ENCODE data around the gene DUSP2.

DUSP2 gene

GRCh38 chr2:96110621-96111256 lies 34.5 kb downstream of the DUSP2 start:
- no peak overlapping the region for H4K8ac ChIP-seq (ENCODE audit: low read depth, low read length)
- no peak overlapping the region for H2BK120ac ChIP-seq (ENCODE audit: low read depth, low read length)
- no peak for DNase-seq
- no peak overlapping the region for H2BK15ac ChIP-seq (replicated peaks; ENCODE audit: low read depth)
- H3K4me1 ChIP-seq (ENCODE audit: control insufficient read depth, low read depth, low read length) = peaks cover 7% of the 10 kb centered on the region
- no peak overlapping the region for H4K5ac ChIP-seq (ENCODE audit: low read length)
- H3K36me3 ChIP-seq (ENCODE audit: control insufficient read depth, insufficient read depth, low read length) = no peaks in the 10 kb centered on the region
- H3K9ac ChIP-seq (ENCODE audit: low read length) = no peak overlapping the region
- no peaks in the 10 kb centered on the region for H3K79me2 ChIP-seq (ENCODE audit: control insufficient read depth, insufficient read depth, low read length)
- no peak overlapping the region for H3K4ac ChIP-seq (ENCODE audit: low read depth, low read length)
- H3K4me2 ChIP-seq (ENCODE audit: low read length) = no peak overlapping the region
- no peak overlapping the region for H3K56ac ChIP-seq (ENCODE audit: low read length)
- H3K27ac ChIP-seq (ENCODE audit: low read depth, low read length) = no peak overlapping the region
- no peak overlapping the region for H2BK5ac ChIP-seq (ENCODE audit: low read length)
- H3K4me3 ChIP-seq (ENCODE audit: low read length) = no peak overlapping the region
- no peak overlapping the region for H2AK5ac ChIP-seq (ENCODE audit: low read length)
- WGBS (ENCODE audit: extremely low coverage, insufficient coverage, low lambda C conversion rate) = no CpG with 5 or more reads among the region's 13 CpGs
- H3K23ac ChIP-seq (ENCODE audit: low read length) = no peak overlapping the region
- no peak overlapping the region for H3K18ac ChIP-seq (ENCODE audit: low read length)
- H3K27me3 ChIP-seq (ENCODE audit: insufficient read depth, low read length, poor library complexity) = no peaks in the 10 kb centered on the region
- H3K79me1 ChIP-seq (ENCODE audit: low read length) = no peaks in the 10 kb centered on the region

DNA sequence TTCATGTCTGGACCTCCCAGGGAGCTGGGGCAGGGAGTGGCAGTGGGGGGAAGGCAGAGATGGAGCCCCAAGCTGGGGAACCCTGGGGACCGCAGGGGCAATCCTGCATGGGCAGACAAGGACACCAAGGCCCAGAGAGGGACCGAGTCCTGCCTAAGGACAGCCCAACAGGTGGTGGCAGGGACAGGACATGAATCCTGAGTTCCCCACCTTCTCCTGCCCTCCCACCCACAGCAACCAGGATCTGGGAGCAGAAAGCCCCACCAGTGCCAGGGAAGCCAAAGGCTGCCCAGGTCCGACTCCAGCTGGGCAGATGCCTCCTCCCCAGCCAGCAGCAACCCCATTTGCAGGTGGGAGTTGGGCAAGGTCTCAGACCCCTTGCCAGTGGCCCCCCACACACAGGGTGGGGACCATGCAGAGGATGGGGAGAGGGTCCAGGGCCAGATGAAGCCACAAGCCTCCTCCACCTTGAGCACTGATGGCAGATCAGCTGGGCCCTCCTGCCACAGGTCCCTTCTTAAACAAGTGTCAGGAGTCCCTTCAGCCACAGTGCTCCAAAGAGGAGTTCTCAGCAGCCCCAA lies 35.2 kb downstream of the DUSP2 start:
- no peak overlapping the region for H3K4ac ChIP-seq (ENCODE audit: low read depth, low read length)
- DNase-seq = no peak
- no CpG with 5 or more reads among the region's 3 CpGs for WGBS (ENCODE audit: extremely low coverage, insufficient coverage, low lambda C conversion rate)

GRCh38 chr2:96109361-96109680 lies 35.9 kb downstream of the DUSP2 start:
- no peak overlapping the region for H3K23ac ChIP-seq (ENCODE audit: low read length)
- DNase-seq = no peak
- peaks cover 7% of the 10 kb centered on the region for H3K4me1 ChIP-seq (ENCODE audit: control insufficient read depth, low read depth, low read length)
- no peak overlapping the region for H3K18ac ChIP-seq (ENCODE audit: low read length)
- no peak overlapping the region for H2BK15ac ChIP-seq (replicated peaks; ENCODE audit: low read depth)
- H3K36me3 ChIP-seq (ENCODE audit: control insufficient read depth, insufficient read depth, low read length) = no peaks in the 10 kb centered on the region
- no peak overlapping the region for H2BK5ac ChIP-seq (ENCODE audit: low read length)
- H2AK5ac ChIP-seq (ENCODE audit: low read length) = no peak overlapping the region
- no peak overlapping the region for H3K4me2 ChIP-seq (ENCODE audit: low read length)
- no peak overlapping the region for H3K27ac ChIP-seq (ENCODE audit: low read depth, low read length)
- no peak overlapping the region for H4K5ac ChIP-seq (ENCODE audit: low read length)
- WGBS (ENCODE audit: extremely low coverage, insufficient coverage, low lambda C conversion rate) = no CpG with 5 or more reads among the region's 3 CpGs
- H3K4me3 ChIP-seq (ENCODE audit: low read length) = no peak overlapping the region
- H3K9ac ChIP-seq (ENCODE audit: low read length) = no peak overlapping the region
- no peaks in the 10 kb centered on the region for H3K27me3 ChIP-seq (ENCODE audit: insufficient read depth, low read length, poor library complexity)
- no peak overlapping the region for H3K56ac ChIP-seq (ENCODE audit: low read length)
- H3K4ac ChIP-seq (ENCODE audit: low read depth, low read length) = no peak overlapping the region
- H4K8ac ChIP-seq (ENCODE audit: low read depth, low read length) = no peak overlapping the region
- H3K79me1 ChIP-seq (ENCODE audit: low read length) = no peaks in the 10 kb centered on the region
- no peak overlapping the region for H2BK120ac ChIP-seq (ENCODE audit: low read depth, low read length)
- H3K79me2 ChIP-seq (ENCODE audit: control insufficient read depth, insufficient read depth, low read length) = no peaks in the 10 kb centered on the region

More for the DNA sequence above, 35.2 kb downstream of the DUSP2 start:
- H3K27me3 ChIP-seq (ENCODE audit: insufficient read depth, low read length, poor library complexity) = no peaks in the 10 kb centered on the region
- H3K18ac ChIP-seq (ENCODE audit: low read length) = no peak overlapping the region
- peaks cover 7% of the 10 kb centered on the region for H3K4me1 ChIP-seq (ENCODE audit: control insufficient read depth, low read depth, low read length)
- no peak overlapping the region for H2BK5ac ChIP-seq (ENCODE audit: low read length)
- H2AK5ac ChIP-seq (ENCODE audit: low read length) = no peak overlapping the region
- no peak overlapping the region for H3K4me2 ChIP-seq (ENCODE audit: low read length)
- no peak overlapping the region for H3K56ac ChIP-seq (ENCODE audit: low read length)
- no peak overlapping the region for H3K27ac ChIP-seq (ENCODE audit: low read depth, low read length)
- H3K9ac ChIP-seq (ENCODE audit: low read length) = no peak overlapping the region
- H3K4me3 ChIP-seq (ENCODE audit: low read length) = no peak overlapping the region
- H3K36me3 ChIP-seq (ENCODE audit: control insufficient read depth, insufficient read depth, low read length) = no peaks in the 10 kb centered on the region
- H4K8ac ChIP-seq (ENCODE audit: low read depth, low read length) = no peak overlapping the region
- no peak overlapping the region for H3K23ac ChIP-seq (ENCODE audit: low read length)
- no peaks in the 10 kb centered on the region for H3K79me1 ChIP-seq (ENCODE audit: low read length)
- H4K5ac ChIP-seq (ENCODE audit: low read length) = no peak overlapping the region
- H3K79me2 ChIP-seq (ENCODE audit: control insufficient read depth, insufficient read depth, low read length) = no peaks in the 10 kb centered on the region
- H2BK15ac ChIP-seq (replicated peaks; ENCODE audit: low read depth) = no peak overlapping the region
- H2BK120ac ChIP-seq (ENCODE audit: low read depth, low read length) = no peak overlapping the region

DNA sequence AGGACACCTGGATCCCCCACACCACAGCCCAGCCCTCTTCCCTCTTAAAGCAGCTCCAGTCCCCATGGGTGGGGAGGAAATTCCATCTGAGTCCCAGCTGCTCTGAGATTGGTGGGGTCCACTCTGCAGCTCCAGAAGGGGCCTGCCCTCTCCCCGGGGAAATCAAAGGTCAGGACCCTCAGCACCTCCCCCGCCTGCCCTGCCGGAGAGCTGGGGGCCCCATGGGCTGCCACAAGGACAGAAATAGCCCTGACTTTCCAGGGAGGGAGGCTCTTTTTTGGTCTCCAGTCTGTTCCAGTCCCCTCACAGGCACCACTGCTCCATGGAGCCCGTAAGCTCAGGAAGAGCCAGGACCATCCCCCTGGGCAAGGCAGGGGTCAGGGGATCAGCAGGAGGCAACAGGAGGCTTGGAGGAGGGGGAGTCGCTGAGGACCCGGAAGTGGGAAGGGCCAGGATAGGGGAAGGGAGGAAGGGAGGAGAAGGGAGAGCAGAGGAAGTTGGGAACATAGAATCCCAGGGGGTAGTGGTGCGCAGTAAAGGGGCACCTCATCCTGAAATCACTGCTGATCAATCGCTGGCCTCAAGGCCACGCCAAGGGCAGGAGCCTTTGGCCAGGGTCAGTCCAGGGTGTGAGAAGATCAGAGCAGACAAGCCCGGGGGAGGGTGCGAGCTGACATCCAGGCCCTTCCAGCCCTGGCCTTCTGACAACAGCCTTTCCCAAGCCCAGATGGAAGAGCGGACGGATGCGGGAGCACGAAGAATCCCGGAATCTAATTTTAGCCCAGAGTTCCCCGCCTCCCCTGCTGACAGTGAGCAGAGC lies 36.5 kb downstream of the DUSP2 start:
- Histone ChIP-seq H2BK120ac (ENCODE audit: low read depth, low read length) (no peak overlapping the region), H3K9ac (ENCODE audit: low read length) (peak overlapping the region; percentile 27), H3K4ac (ENCODE audit: low read depth, low read length) (no peak overlapping the region), H3K56ac (ENCODE audit: low read length) (peak overlapping the region; percentile 49), H3K79me2 (ENCODE audit: control insufficient read depth, insufficient read depth, low read length) (no peaks in the 10 kb centered on the region), H3K4me3 (ENCODE audit: low read length) (no peak overlapping the region), H3K23ac (ENCODE audit: low read length) (no peak overlapping the region), H2BK5ac (ENCODE audit: low read length) (no peak overlapping the region), H2BK15ac (replicated peaks; ENCODE audit: low read depth) (no peak overlapping the region), H3K4me2 (ENCODE audit: low read length) (no peak overlapping the region), H3K27ac (ENCODE audit: low read depth, low read length) (no peak overlapping the region), H3K27me3 (ENCODE audit: insufficient read depth, low read length, poor library complexity) (no peaks in the 10 kb centered on the region), H3K4me1 (ENCODE audit: control insufficient read depth, low read depth, low read length) (peaks cover 7% of the 10 kb centered on the region), H3K18ac (ENCODE audit: low read length) (peak overlapping the region; percentile 13), H4K8ac (ENCODE audit: low read depth, low read length) (no peak overlapping the region), H2AK5ac (ENCODE audit: low read length) (no peak overlapping the region), H3K36me3 (ENCODE audit: control insufficient read depth, insufficient read depth, low read length) (no peaks in the 10 kb centered on the region), H3K79me1 (ENCODE audit: low read length) (no peaks in the 10 kb centered on the region), H4K5ac (ENCODE audit: low read length) (no peak overlapping the region)
- DNase-seq = peak; percentile 63
- no CpG with 5 or more reads among the region's 17 CpGs for WGBS (ENCODE audit: extremely low coverage, insufficient coverage, low lambda C conversion rate)

GRCh38 chr2:96108151-96108540 lies 37.1 kb downstream of the DUSP2 start:
- no peak overlapping the region for H3K18ac ChIP-seq (ENCODE audit: low read length)
- peak; percentile 16 for DNase-seq
- H3K23ac ChIP-seq (ENCODE audit: low read length) = no peak overlapping the region
- H2BK5ac ChIP-seq (ENCODE audit: low read length) = no peak overlapping the region
- H4K5ac ChIP-seq (ENCODE audit: low read length) = no peak overlapping the region
- H3K79me2 ChIP-seq (ENCODE audit: control insufficient read depth, insufficient read depth, low read length) = no peaks in the 10 kb centered on the region
- no peak overlapping the region for H2BK15ac ChIP-seq (replicated peaks; ENCODE audit: low read depth)
- H3K27ac ChIP-seq (ENCODE audit: low read depth, low read length) = no peak overlapping the region
- H2BK120ac ChIP-seq (ENCODE audit: low read depth, low read length) = no peak overlapping the region
- H3K4me3 ChIP-seq (ENCODE audit: low read length) = no peak overlapping the region
- peak overlapping the region; percentile 27 for H3K9ac ChIP-seq (ENCODE audit: low read length)
- H3K27me3 ChIP-seq (ENCODE audit: insufficient read depth, low read length, poor library complexity) = no peaks in the 10 kb centered on the region
- H4K8ac ChIP-seq (ENCODE audit: low read depth, low read length) = no peak overlapping the region
- WGBS (ENCODE audit: extremely low coverage, insufficient coverage, low lambda C conversion rate) = no CpG with 5 or more reads among the region's 5 CpGs
- H2AK5ac ChIP-seq (ENCODE audit: low read length) = no peak overlapping the region
- H3K56ac ChIP-seq (ENCODE audit: low read length) = peak overlapping the region; percentile 49
- H3K4me1 ChIP-seq (ENCODE audit: control insufficient read depth, low read depth, low read length) = peaks cover 7% of the 10 kb centered on the region
- no peak overlapping the region for H3K4ac ChIP-seq (ENCODE audit: low read depth, low read length)
- no peaks in the 10 kb centered on the region for H3K79me1 ChIP-seq (ENCODE audit: low read length)
- H3K4me2 ChIP-seq (ENCODE audit: low read length) = no peak overlapping the region
- H3K36me3 ChIP-seq (ENCODE audit: control insufficient read depth, insufficient read depth, low read length) = no peaks in the 10 kb centered on the region
